Right ventricle myocardium inferior (tissue), 1 donor: ENCODE results near the gene CRABP2. TPM values are rescaled to one million over a fixed set of nuclear protein-coding genes. Genes with fewer than 3 reads are reported as not detected.

ENCODE experiments used
- ATAC-seq: fragments of 200-7000 bp; cut with Tn5 transposase; one replicate; pipeline ENCODE4 v1.9.1; 2020; ENCODE audit warnings: mild to moderate bottlenecking, moderate library complexity
- DNase-seq: peaks from one replicate; pipeline ENCODE4 v3.0.0; 2021; ENCODE audit errors: missing footprints
- intact Hi-C: fragments of 100-400 bp; cut with DNase I; formaldehyde crosslinking; loops from one replicate; pipeline ENCODE4 v1.11.0; 2022
- long read RNA-seq: library from polyadenylated mRNA; unstranded; transcript quantifications from one replicate; pipeline ENCODE4 v2.0.0, GENCODE V29; 2021
- total RNA-seq: library from RNA; stranded (reverse); fragmentation: NEBNext Ultra II Directional; extraction: Animal tissue kit (Norgen Biotek cat#: 25700); gene quantifications from one replicate; pipeline ENCODE4 v1.2.1, GENCODE V29; 2021
- donor health status: DM: no; HTN: yes; CAD: no; lungs with severe emphysema.

The CRABP2 gene
- total RNA-seq = not detected
- long read RNA-seq = 0 reads

DNA sequence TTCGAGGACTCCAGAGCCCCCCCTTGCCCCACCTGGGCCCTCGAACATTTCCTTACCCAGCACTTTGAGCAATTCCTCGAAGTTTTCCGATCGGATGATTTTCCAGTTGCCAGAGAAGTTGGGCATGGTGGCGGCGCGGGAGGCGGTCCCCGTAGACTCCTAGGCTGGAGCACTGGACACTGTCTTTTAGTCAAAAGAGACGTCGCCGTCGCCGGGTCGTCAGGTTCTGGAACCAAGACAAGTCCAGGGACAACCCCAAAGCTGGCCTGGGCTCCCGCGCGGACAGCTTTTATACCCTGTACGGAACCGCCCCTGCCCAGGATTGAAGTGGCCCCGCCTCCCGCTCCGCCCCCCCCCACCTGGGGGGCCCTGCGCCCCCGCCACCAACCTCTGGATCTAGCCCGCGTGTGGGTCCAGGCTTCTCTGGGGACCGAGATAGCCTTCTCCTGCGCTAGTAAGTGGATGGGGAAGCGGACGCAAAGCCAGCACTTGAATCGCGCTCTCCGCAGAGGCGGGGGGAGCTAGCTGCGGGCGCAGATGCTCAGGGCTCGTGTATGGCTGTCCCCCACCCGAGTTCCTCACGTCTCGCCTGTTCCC lies at the start of gene CRABP2:
Gene CRABP2 (minus strand): TSS at position 263 of the 597 bp plus-strand sequence. CDS start 137 bp downstream, at position 126.
- ATAC-seq (no peak), DNase-seq (peak; percentile 50)
- intact Hi-C loops = no loop called here

- intact Hi-C loops = no loop called here
- DNase-seq (no peak), ATAC-seq (no peak)
Observed at GRCh38 chr1:156754219-156754618, 48.8 kb upstream of the CRABP2 start.

- DNase-seq (no peak), ATAC-seq (no peak)
- intact Hi-C loops = no loop called here
Observed at GRCh38 chr1:156752843-156753482, 47.6 kb upstream of the CRABP2 start.

DNA sequence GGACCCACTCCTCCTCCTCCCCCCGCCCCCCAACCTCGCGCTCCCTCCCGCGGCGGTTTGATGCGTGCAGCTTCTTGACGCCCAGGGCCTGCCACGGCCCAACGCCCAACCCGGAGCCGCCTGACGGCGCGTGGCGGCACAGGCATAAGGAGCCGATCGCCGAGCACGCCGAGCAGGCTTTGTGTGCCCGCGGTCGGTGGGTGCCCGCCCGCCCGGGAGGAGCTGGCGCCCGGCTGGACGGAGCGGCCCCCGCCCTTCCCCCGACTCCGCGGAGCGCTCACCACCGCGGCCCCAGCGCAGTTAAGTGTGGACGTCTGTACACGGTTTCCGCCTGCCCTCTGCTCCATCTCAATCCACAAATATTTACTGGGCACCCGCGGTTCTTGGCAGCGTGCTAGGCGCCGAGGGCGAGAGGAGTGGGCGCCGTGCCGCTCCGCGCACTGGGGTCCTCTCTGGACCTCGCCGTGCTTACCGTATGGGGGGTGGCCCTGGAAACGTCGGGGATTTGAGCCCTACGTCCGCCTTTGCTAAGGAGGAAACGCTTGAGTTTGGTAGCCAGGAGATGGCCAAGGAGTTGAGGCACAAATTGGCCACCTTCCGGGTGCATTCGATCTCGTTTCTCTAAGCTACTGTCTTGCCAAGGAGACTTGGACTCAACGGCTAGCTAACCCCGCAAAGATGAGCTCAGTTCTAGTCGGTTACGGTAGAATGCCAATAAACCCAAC lies 46.5 kb upstream of the CRABP2 start:
- ATAC-seq (peak; percentile 84), DNase-seq (peak; percentile 99)
- intact Hi-C loops = loop anchor here (2.0 kb wide), 1 partner anchor 15 kb away; the partner anchor contains the start of gene PRCC

GRCh38 chr1:156751451-156751756 lies 46.0 kb upstream of the CRABP2 start, which contains the start of gene HDGF:
Gene HDGF, minus strand, starts transcription at chr1:156751675. Its CDS starts 246 bp downstream, at chr1:156751429.
- ATAC-seq (no peak), DNase-seq (no peak)
- intact Hi-C loops = loop anchor here (2.0 kb wide), 1 partner anchor 15 kb away; the partner anchor contains the start of gene PRCC

GRCh38 chr1:156750711-156751450 lies 45.5 kb upstream of the CRABP2 start:
- ATAC-seq (no peak), DNase-seq (peak; percentile 74)
- intact Hi-C loops = loop anchor here (2.0 kb wide), 1 partner anchor 16 kb away; the partner anchor contains the start of gene PRCC

GRCh38 chr1:156750191-156750672 lies 44.8 kb upstream of the CRABP2 start:
- ATAC-seq = no peak
- intact Hi-C loops = loop anchor here (2.0 kb wide), 1 partner anchor 17 kb away; the partner anchor contains the start of gene PRCC
- no peak for DNase-seq

DNA sequence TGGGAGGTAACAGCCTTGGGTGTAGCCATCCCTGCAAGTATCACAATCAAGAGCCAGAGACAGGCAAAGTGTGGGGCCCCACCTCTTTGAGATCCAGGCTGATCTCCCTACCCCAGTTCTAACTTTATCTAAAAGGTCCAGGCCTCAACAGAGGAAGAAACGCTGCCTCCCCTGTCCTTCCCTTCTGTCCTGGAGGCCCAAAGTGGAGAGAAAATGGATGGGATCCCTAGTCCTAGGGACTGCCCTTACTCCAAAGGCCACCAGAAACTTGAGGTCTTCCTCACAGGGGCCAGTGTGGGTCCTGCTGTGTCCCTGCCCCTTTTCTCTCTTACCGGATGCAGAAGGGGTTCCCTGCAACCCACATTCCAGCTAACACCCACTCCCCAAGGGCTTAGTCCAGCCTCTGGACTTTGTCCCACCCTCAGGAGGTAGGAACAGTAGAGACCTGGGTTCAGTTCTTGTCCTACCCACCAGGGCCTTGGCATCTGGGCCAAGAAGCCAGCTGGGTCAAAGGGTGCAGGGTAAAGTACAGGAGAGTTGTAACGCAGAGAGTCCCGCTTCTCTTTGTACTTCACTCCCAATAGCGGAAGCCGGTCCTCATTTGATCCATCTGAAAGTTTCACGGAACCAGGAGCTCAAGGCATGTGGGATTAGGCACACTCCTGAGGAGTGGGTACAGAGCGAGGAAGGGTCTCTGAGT lies 44.2 kb upstream of the CRABP2 start:
- DNase-seq (no peak), ATAC-seq (no peak)
- intact Hi-C loops = loop anchor here (2.0 kb wide), 1 partner anchor 17 kb away; the partner anchor contains the start of gene PRCC

- DNase-seq = peak; percentile 77
- intact Hi-C loops = no loop called here
- peak; percentile 5 for ATAC-seq
Observed at GRCh38 chr1:156748670-156749418, 43.5 kb upstream of the CRABP2 start.

DNA sequence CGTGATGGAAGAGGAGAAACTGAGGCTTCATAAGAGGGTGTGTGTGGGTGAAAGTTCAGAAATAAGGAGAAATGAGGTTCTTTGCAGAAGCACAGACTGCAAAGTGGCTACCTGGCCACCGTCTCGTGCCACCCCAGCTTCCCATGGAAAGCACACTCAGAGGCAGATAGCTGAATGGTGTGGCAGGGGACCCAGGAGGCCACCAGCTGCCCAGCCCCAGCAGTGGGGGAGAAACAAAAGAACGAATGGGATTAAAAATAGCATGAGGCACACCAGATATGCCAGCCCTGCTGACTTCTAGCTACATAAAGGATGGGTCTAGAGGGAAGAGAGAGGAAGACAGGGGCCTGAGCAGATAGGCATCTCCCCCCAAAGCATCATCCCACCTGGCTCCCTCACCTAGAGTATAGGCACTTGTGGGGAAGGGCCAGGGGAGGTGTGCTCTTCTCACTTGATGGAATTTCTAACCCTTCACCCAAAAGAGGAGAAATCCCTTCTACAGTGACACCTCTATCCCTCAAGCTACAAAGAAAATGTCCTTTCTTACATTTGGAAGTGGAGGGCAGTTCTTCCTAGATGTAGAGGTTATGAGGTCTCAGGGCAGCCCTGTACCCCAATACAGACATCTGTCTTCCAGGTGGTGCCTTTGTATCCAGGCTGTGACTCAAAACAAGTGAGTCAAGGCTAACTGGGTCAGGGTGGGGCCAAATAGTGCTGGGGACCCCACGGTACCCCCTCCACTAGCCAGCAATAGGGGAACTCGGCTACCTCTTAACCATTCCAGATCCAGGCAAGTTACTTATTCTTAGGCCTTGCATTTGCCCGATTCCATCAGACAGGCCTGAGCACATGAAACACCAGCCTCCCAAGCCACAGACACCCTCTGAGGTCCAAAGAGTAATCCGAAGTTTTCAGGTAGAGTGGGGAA lies 42.6 kb upstream of the CRABP2 start:
- intact Hi-C loops = no loop called here
- ATAC-seq (no peak), DNase-seq (no peak)

GRCh38 chr1:156746728-156747631 lies 41.6 kb upstream of the CRABP2 start:
- peak; percentile 64 for ATAC-seq
- DNase-seq = peak; percentile 95
- intact Hi-C loops = no loop called here

DNA sequence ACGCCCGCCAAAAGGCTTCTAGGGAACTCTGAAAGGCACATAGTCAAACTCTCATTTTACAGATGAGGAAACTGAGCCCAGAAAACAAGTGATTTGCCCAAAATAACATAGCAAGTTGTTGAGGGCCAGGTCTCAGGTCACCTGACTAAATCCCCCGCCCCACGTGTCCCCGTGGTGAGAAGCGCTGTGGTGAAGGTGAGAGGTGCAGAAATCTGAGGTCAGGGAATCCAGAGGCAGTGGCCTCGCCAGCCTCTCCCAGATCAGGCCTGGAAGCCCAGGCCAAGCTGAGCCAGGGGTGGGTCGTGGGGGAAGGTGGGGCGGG lies 41.0 kb upstream of the CRABP2 start:
- DNase-seq = no peak
- intact Hi-C loops = no loop called here
- no peak for ATAC-seq

DNA sequence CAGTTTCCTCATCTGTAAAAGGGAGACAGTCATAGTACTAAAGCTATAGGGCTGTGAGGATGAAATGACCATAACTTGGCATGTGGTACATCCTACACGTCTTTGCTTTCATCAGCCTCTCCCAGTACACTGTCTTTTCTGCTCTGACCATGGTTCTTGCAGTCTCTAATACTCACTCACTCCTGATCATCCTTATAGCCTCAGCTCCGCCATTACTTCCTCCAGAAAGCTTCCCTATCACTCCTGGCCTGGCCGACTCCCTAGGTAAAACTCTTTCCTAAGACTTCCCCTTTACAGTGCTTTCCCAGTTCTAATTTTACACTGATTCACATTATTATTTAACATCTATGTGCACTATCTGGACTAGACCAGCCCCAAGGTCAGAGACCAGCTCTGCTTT lies 40.5 kb upstream of the CRABP2 start:
- no peak for ATAC-seq
- no peak for DNase-seq
- intact Hi-C loops = no loop called here

- intact Hi-C loops = no loop called here
- ATAC-seq = no peak
- DNase-seq = no peak
Observed at GRCh38 chr1:156744786-156745419, 39.5 kb upstream of the CRABP2 start.

- no peak for DNase-seq
- ATAC-seq = no peak
- intact Hi-C loops = no loop called here
Observed at GRCh38 chr1:156744344-156744743, 39.0 kb upstream of the CRABP2 start.
